ENCODE results near the gene PLGRKT.
"Not testable (repeated sequence)": the region's sequence is repeated elsewhere in the genome, so short reads cannot be mapped to it uniquely, and the experiment has no call there.

The PLGRKT gene

GRCh38 chr9:5437254-5438216 lies at the start of gene PLGRKT:
Gene PLGRKT (minus strand): TSS chr9:5437925. CDS start chr9:5431977, 5,948 bp downstream.
- DNase-seq, result peak; percentile 89

DNA sequence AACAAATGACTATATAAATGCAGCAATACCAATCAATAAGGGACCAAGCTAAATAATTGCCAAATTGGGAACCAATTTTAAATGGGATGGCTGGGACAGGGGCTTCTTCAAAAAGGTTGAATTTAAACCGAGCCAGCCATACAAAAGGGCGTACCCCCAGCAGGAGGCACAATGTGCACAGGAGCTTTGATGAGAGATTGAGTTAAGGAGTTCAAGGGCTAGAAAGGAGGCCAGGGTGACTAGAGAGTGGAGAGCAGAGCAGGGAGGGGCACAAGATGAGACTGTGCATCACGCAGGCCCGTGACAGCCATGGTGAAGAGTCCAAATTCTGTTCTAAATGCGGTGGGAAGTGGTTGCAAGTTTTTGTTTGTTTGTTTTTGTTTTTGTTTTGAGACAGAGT lies 49.3 kb upstream of the PLGRKT start:
- no peak for DNase-seq

- no peak for DNase-seq
These were observed 47.8 kb upstream of the PLGRKT start for GRCh38 chr9:5485378-5486085.

DNA sequence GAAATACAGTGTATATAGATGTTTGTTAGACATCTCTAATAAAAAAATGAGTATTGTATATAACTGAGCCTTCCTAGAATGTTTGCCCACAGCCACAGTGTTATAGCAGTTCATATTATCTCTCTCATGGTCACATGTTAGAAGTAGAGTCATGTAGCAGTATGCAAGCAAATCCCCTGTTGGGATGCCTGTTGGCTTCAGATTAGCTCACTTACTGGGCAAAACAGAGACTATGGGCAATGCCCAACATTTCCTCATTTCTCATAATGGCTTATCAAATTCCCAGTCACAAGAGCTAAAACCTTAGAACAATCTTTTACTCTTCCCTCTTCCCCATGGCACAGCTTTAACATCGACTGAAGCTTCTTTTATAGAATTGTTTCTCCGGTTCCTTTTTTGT lies 45.6 kb upstream of the PLGRKT start:
- DNase-seq, result no peak

- DNase-seq, result no peak
These were observed 44.5 kb upstream of the PLGRKT start for GRCh38 chr9:5482194-5482593.

DNA sequence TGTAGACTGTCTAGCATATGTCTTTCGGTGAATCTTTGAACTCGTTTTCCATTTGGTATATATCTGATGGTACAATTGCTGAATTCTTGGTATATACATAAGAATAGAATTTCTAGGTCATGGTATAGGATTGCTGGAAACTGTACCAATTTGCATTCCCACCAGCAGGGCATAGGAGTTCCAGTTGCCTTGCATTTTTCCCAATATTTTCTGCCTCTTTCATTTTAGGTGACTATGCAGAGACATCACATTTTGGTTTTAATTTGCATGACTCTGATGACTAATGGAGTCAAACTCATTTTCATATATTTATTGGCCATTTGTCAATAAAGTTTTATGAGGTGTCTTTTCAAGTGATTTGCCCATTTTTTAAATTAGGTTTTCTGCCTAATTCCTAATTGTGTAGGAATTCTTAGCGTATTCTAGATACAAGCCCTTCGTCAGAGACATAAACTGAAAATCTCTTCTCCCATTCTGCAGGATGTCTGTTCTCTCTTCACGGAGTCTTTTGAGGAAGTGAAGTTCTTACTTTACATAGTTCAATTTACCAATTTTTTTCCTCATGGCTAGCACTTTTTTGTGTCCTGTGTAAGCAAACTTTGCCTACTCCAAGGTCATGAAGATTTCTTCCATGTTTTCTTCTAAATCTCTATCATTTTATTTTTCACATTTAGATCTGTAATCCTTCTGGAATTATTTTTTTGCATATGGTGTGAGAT lies 43.8 kb upstream of the PLGRKT start:
- no peak for DNase-seq

DNA sequence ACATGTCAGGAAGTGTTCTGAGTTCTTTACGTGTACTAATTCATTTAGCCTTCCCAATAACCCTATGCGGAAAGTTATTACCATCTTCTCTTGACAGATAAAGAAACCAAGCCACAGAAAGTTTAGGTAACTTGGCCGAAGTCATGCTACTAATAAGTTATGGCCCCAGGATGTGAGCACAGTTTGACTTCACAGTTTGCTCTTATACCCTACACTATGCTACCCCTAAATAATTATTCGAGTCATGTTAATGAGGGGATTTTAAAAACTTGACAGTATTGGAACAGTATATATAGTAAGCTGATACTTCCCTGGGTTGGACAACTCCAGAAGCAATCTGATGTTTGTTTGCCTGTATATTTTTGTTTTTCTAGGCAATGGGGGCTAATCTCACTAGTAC lies 43.2 kb upstream of the PLGRKT start:
- DNase-seq, result no peak

GRCh38 chr9:5479994-5480694 lies 42.4 kb upstream of the PLGRKT start:
- no peak for DNase-seq

GRCh38 chr9:5478206-5478605 lies 40.5 kb upstream of the PLGRKT start:
- no peak for DNase-seq

- DNase-seq, result not testable (repeated sequence)
These were observed 37.9 kb upstream of the PLGRKT start for GRCh38 chr9:5475611-5476010.

- no peak for DNase-seq
These were observed 33.1 kb upstream of the PLGRKT start for GRCh38 chr9:5470816-5471215.

DNA sequence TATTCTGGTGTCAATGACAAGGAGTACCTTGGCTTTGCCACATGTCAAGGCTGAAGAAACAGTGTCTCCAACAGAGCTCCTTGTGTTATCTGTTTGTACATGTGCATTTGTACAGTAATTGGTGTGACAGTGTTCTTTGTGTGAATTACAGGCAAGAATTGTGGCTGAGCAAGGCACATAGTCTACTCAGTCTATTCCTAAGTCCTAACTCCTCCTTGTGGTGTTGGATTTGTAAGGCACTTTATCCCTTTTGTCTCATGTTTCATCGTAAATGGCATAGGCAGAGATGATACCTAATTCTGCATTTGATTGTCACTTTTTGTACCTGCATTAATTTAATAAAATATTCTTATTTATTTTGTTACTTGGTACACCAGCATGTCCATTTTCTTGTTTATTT lies 32.4 kb upstream of the PLGRKT start:
- no peak for DNase-seq

- DNase-seq, result no peak
These were observed 31.1 kb upstream of the PLGRKT start for GRCh38 chr9:5468850-5469249.

GRCh38 chr9:5466766-5467165 lies 29.0 kb upstream of the PLGRKT start:
- no peak for DNase-seq

GRCh38 chr9:5466005-5466404 lies 28.3 kb upstream of the PLGRKT start:
- no peak for DNase-seq

DNA sequence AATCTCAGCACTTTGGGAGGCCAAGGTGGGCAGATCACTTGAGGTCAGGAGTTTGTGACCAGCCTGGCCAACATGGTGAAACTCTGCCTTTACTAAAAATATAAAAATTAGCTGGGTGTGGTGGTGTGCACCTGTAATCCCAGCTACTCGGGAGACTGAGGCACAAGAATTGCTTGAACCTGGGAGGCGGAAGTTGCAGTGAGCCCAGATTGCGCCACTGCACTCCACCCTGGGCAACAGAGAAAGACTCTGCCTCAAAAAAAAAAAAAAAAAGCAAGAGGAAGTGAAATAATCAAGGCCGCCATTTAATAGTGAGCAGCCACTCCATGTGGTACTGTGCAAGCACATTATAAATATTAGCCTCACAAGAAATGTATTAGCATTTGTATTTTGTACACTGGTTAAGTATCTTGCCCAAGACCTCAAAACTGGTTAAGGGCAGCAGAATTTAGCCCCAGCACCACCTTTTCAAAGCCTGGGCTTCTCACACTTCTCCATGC lies 27.2 kb upstream of the PLGRKT start:
- DNase-seq, result not testable (repeated sequence)

- DNase-seq, result no peak
These were observed 22.4 kb upstream of the PLGRKT start for GRCh38 chr9:5460157-5460556.

DNA sequence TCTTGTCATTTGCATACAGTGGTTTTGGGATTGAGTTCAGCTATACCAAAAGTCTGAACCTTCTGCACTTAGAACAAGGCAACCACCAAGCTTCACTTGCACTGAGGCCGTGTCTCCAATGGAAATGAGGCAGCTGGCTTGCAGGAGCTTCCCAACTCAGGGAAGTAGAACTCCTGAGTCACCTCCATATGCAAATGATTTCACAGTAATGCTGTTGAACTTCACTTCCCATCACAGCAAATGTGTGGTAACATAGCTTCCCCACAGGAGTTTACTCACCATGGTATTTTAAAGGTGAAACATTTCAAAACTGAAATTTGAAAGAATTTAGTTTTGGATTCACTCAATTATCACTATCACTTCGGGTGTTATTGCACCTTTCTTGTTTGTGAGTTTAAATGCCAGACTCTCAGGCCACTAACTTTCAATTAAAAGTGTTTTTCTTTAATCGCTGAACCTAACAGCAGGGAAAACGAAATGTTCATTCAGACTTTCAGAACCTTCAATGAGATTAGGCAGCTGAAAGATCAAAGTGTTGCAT lies 21.6 kb upstream of the PLGRKT start:
- no peak for DNase-seq

GRCh38 chr9:5455181-5455580 lies 17.5 kb upstream of the PLGRKT start:
- no peak for DNase-seq

DNA sequence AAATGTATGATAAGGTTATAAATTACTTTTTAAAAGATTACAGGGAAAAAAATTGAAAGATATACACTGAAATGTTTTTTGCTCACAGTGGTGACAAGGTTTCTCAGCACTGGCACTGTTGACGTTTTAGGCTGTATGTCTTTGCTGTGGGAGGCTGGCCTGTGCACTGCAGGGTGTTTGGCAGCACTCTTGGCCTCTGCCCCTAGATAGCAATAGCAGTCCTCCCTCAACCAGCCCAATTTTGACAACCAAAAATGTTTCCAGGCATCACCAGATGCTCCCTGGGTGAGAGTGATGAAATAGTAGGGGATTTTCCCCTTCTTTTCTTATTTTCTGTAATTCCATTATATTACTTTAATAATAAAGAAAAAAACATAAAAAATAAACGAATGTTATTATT lies 15.9 kb upstream of the PLGRKT start:
- no peak for DNase-seq

- DNase-seq, result no peak
These were observed 15.3 kb upstream of the PLGRKT start for GRCh38 chr9:5453004-5453403.

GRCh38 chr9:5452286-5452609 lies 14.5 kb upstream of the PLGRKT start:
- no peak for DNase-seq

All from NCI-H748 treated with DMSO at 0.1 percent for 48 hours (cell line).